WTC11 (cell line): ENCODE results near the gene OR2G6. TPM values are rescaled to one million over a fixed set of nuclear protein-coding genes. Genes with fewer than 3 reads are reported as not detected.
"Not testable (repeated sequence)": the region's sequence is repeated elsewhere in the genome, so short reads cannot be mapped to it uniquely, and the experiment has no call there.

Experiments used
- ATAC-seq: fragments of 200-7000 bp; cut with Tn5 transposase; 2 replicates; pipeline ENCODE4 v1.10.0; 2021; ENCODE audit warnings: mild to moderate bottlenecking, moderate library complexity
- Bru-seq: library from RNA; stranded (reverse); fragments of 400-500 nt; gene quantifications from one replicate; lab custom pipeline; 2021; lab: Mats Ljungman, UMichigan
- CTCF ChIA-PET: fragments of 300-600 bp; sonication (Branson Sonifier 250); formaldehyde crosslinking; loops from one replicate; lab custom pipeline; 2021; ENCODE audit warnings: antibody characterized with exemption; lab: Charles Lee
- POLR2A ChIA-PET: fragments of 350-600 bp; sonication (Branson Sonifier 250); formaldehyde crosslinking; loops from one replicate; lab custom pipeline; 2021; ENCODE audit warnings: antibody characterized with exemption; lab: Charles Lee
- DNase-seq: peaks from one replicate; pipeline ENCODE4 v3.0.0; 2021; ENCODE audit warnings: low spot score
- H3K27ac Mint-ChIP-seq: 2 replicates; pipeline ENCODE4 v1.8.0; 2021; ENCODE audit warnings: mixed read lengths
- H3K27me3 Mint-ChIP-seq: 2 replicates; pipeline ENCODE4 v1.8.0; 2021; ENCODE audit warnings: low read depth, mild to moderate bottlenecking, moderate library complexity, mixed read lengths
- H3K36me3 Mint-ChIP-seq: 2 replicates; pipeline ENCODE4 v1.8.0; 2021; ENCODE audit warnings: mixed read lengths
- H3K4me1 Mint-ChIP-seq: 2 replicates; pipeline ENCODE4 v1.8.0; 2022; ENCODE audit warnings: mixed read lengths
- H3K4me3 Mint-ChIP-seq: 2 replicates; pipeline ENCODE4 v1.8.0; 2021; ENCODE audit warnings: mild to moderate bottlenecking, moderate library complexity, mixed read lengths
- H3K9me3 Mint-ChIP-seq: 2 replicates; pipeline ENCODE4 v1.8.0; 2021; ENCODE audit warnings: mixed read lengths
- AR ChIP-seq: fragments of 250-450 bp; sonication (Bioruptor Pico); IDR thresholded peaks from 2 replicates; pipeline ENCODE4 v1.9.0; 2021; ENCODE audit warnings: mild to moderate bottlenecking
- GABPB1 ChIP-seq: sonication (generic); formaldehyde crosslinking; IDR thresholded peaks from 2 replicates; pipeline ENCODE4 v1.8.1; 2023; ENCODE audit warnings: mild to moderate bottlenecking, missing genetic modification reagents
- IRF2 ChIP-seq: sonication (generic); formaldehyde crosslinking; IDR thresholded peaks from 2 replicates; pipeline ENCODE4 v1.8.0; 2022; ENCODE audit warnings: low read depth, missing genetic modification reagents, borderline replicate concordance
- NR3C1 ChIP-seq: sonication (generic); formaldehyde crosslinking; conservative IDR thresholded peaks from 2 replicates; pipeline ENCODE4 v1.8.1; 2023; ENCODE audit warnings: low read depth, mild to moderate bottlenecking, missing genetic modification reagents
- RORB ChIP-seq: fragments of 250-450 bp; sonication (Bioruptor Pico); IDR thresholded peaks from 2 replicates; pipeline ENCODE4 v1.9.0; 2021; ENCODE audit warnings: mild to moderate bottlenecking
- STAT6 ChIP-seq: sonication (generic); formaldehyde crosslinking; conservative IDR thresholded peaks from 2 replicates; pipeline ENCODE4 v1.8.1; 2023; ENCODE audit warnings: mild to moderate bottlenecking, low read depth, missing genetic modification reagents, moderate library complexity
- ZNF219 ChIP-seq: sonication (generic); formaldehyde crosslinking; IDR thresholded peaks from 2 replicates; pipeline ENCODE4 v1.8.0; 2023; ENCODE audit warnings: missing genetic modification reagents, mild to moderate bottlenecking, borderline replicate concordance
- long read RNA-seq, 3 experiments: library from RNA in 1 of 3; library from capped mRNA in 1 of 3; library from polyadenylated mRNA in 1 of 3; unstranded in 2 of 3; stranded (forward) in 1 of 3; transcript quantifications; one replicate each; pipeline ENCODE4 v2.0.0, GENCODE V29; 2021
- total RNA-seq: library from RNA; stranded (reverse); gene quantifications from 3 replicates; pipeline ENCODE4 v1.2.3, GENCODE V29; 2021
- TF ChIP-seq, protein P1 (sequence below): sonication (generic); formaldehyde crosslinking; IDR thresholded peaks from 2 replicates; pipeline ENCODE4 v1.8.1; 2023; ENCODE audit warnings: mild to moderate bottlenecking, moderate library complexity, missing genetic modification reagents
- TF ChIP-seq, protein P2 (sequence below): sonication (generic); formaldehyde crosslinking; IDR thresholded peaks from 2 replicates; pipeline ENCODE4 v1.8.1; 2022; ENCODE audit warnings: mild to moderate bottlenecking, moderate library complexity, missing genetic modification reagents

OR2G6 gene
- total RNA-seq (not detected in 3 replicates), Bru-seq, nascent RNA (not detected)
- long read RNA-seq, experiment 1 = 0 reads
- long read RNA-seq, experiment 2 = 0 reads
- long read RNA-seq, experiment 3 = 0 reads

- H3K27me3 Mint-ChIP-seq, H3K27ac Mint-ChIP-seq, CTCF ChIA-PET, H3K4me3 Mint-ChIP-seq, ATAC-seq, DNase-seq, H3K36me3 Mint-ChIP-seq, POLR2A ChIA-PET, H3K4me1 Mint-ChIP-seq, H3K9me3 Mint-ChIP-seq: not testable (repeated sequence)
Observed at GRCh38 chr1:248507773-248508172, at the start of gene OR2G6. OR2G6 (plus strand) TSS chr1:248508073; CDS start chr1:248521647, 13,574 bp downstream.

DNA sequence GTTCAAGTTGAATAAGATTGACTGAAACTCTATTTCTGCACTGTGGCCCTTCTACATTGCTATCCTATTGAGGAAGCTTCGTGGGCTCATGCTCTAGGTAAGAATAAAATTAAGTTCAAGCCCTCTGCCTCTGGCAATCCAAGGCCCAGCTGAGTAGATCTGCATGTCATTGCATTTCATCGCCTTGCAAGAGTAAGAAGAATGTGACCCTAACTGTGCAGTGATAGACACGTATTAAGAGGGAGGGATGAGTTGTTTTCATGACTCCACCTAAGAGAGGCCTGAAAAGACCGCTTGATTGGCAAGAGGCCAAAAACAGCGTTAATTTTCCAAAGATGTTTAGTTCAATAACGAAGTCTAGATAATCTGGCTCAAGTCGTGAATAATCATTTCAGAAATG, 48.8 kb upstream of the OR2G6 start:
- H3K4me1 Mint-ChIP-seq, H3K4me3 Mint-ChIP-seq, POLR2A ChIA-PET, CTCF ChIA-PET, H3K27ac Mint-ChIP-seq, DNase-seq, H3K27me3 Mint-ChIP-seq, ATAC-seq: not testable (repeated sequence)
- H3K9me3 Mint-ChIP-seq = peaks cover 58% of the 10 kb centered on the region
- peaks cover 51% of the 10 kb centered on the region for H3K36me3 Mint-ChIP-seq

- TF ChIP-seq, protein P1, sequence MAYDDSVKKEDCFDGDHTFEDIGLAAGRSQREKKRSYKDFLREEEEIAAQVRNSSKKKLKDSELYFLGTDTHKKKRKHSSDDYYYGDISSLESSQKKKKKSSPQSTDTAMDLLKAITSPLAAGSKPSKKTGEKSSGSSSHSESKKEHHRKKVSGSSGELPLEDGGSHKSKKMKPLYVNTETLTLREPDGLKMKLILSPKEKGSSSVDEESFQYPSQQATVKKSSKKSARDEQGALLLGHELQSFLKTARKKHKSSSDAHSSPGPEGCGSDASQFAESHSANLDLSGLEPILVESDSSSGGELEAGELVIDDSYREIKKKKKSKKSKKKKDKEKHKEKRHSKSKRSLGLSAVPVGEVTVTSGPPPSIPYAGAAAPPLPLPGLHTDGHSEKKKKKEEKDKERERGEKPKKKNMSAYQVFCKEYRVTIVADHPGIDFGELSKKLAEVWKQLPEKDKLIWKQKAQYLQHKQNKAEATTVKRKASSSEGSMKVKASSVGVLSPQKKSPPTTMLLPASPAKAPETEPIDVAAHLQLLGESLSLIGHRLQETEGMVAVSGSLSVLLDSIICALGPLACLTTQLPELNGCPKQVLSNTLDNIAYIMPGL (CRISPR knock-in tag) = no peak
- TF ChIP-seq NR3C1 = no peak
- TF ChIP-seq GABPB1 = no peak
- TF ChIP-seq STAT6 = no peak
- TF ChIP-seq AR = no peak
- TF ChIP-seq ZNF219 (CRISPR knock-in tag) = no peak
- TF ChIP-seq RORB = no peak
- TF ChIP-seq, protein P2, sequence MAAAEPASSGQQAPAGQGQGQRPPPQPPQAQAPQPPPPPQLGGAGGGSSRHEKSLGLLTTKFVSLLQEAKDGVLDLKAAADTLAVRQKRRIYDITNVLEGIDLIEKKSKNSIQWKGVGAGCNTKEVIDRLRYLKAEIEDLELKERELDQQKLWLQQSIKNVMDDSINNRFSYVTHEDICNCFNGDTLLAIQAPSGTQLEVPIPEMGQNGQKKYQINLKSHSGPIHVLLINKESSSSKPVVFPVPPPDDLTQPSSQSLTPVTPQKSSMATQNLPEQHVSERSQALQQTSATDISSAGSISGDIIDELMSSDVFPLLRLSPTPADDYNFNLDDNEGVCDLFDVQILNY (CRISPR knock-in tag) = no peak
- no peak for TF ChIP-seq IRF2 (CRISPR knock-in tag)
- TF ChIP-seq, all 79 proteins: peak for 0
- Mint-ChIP-seq H3K4me3 (no peak overlapping the region), H3K27me3 (peaks cover 11% of the 10 kb centered on the region), H3K27ac (no peak overlapping the region), H3K4me1 (no peaks in the 10 kb centered on the region), H3K36me3 (peaks cover 39% of the 10 kb centered on the region), H3K9me3 (peaks cover 67% of the 10 kb centered on the region)
- no peak for DNase-seq
- ChIA-PET POLR2A (no interaction called here), CTCF (no interaction called here)
- no peak for ATAC-seq
Observed at GRCh38 chr1:248471154-248471553, 36.7 kb upstream of the OR2G6 start.

DNA sequence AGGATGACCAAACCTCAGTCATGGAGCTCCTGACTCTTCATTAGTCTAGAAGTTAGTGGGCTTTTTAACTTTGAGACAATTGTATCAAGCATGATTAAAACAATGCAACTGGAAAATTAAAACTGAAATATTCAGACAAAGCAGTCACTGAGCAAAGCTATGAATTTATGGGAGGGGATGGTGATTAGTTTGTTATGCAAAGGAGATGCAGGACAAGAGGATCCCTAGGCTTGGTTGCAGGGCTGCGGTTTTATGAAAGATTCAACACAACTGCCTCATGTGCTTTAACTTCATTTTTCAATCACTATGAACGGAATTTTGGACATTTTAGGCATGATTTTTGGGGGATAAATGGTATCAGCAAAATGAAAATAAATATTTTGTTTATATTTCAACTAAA, 35.8 kb upstream of the OR2G6 start:
- H3K27ac Mint-ChIP-seq, CTCF ChIA-PET, H3K4me1 Mint-ChIP-seq, H3K4me3 Mint-ChIP-seq, POLR2A ChIA-PET, DNase-seq, ATAC-seq: not testable (repeated sequence)
- H3K36me3 Mint-ChIP-seq = peaks cover 38% of the 10 kb centered on the region
- H3K9me3 Mint-ChIP-seq = peaks cover 64% of the 10 kb centered on the region
- H3K27me3 Mint-ChIP-seq = peaks cover 11% of the 10 kb centered on the region

DNA sequence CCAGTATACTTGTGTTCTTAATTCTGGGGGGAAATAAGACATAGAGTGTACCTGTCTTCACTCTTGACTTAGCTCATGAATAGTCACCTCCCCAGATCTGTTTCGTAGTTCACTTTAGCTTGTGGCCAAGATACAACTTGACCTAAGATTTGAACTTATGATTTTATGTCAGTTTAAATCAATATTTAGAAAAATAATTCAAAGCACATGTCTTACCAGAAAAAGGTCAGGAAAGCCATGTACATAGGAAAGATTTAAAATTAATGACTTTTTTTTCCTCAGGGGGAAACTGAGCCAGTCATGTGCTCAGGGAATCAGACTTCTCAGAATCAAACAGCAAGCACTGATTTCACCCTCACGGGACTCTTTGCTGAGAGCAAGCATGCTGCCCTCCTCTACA, 34.8 kb upstream of the OR2G6 start, which contains the start of gene OR2T3:
TSS of gene OR2T3 (plus strand) at position 301 of the 400 bp plus-strand sequence. CDS start at position 301, 0 bp downstream.
- Mint-ChIP-seq H3K36me3 (peaks cover 33% of the 10 kb centered on the region), H3K9me3 (peaks cover 61% of the 10 kb centered on the region)
- H3K27ac Mint-ChIP-seq, DNase-seq, POLR2A ChIA-PET, H3K4me1 Mint-ChIP-seq, CTCF ChIA-PET, H3K27me3 Mint-ChIP-seq, ATAC-seq, H3K4me3 Mint-ChIP-seq: not testable (repeated sequence)

DNA sequence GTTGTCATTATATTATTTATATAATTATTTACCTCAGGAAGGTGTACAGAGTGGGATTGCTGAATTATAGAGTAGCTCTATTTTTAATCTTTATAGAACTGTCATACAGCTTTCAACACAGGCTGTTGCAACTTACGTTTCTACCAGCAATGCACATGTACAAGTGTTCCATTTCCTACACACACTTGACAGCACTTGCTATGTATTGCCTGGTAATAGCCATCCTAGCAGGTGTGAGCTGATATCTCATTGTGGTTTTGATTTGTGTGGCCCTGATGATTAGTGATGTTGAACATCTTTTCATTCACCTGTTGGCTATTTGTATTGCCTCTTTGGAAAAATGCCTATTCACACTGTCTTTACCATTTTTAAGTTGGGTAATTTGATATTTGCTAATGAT, 32.2 kb upstream of the OR2G6 start:
- H3K27me3 Mint-ChIP-seq, DNase-seq, H3K4me1 Mint-ChIP-seq, POLR2A ChIA-PET, ATAC-seq, H3K4me3 Mint-ChIP-seq, CTCF ChIA-PET, H3K27ac Mint-ChIP-seq: not testable (repeated sequence)
- H3K9me3 Mint-ChIP-seq = peaks cover 49% of the 10 kb centered on the region
- peaks cover 33% of the 10 kb centered on the region for H3K36me3 Mint-ChIP-seq

- H3K4me1 Mint-ChIP-seq, H3K27ac Mint-ChIP-seq, POLR2A ChIA-PET, H3K4me3 Mint-ChIP-seq, ATAC-seq, CTCF ChIA-PET, DNase-seq, H3K27me3 Mint-ChIP-seq: not testable (repeated sequence)
- Mint-ChIP-seq H3K9me3 (peaks cover 34% of the 10 kb centered on the region), H3K36me3 (peaks cover 22% of the 10 kb centered on the region)
Observed at GRCh38 chr1:248481686-248482579, 25.9 kb upstream of the OR2G6 start.
